Measurements from ENCODE around the gene C1QTNF9. TPM values are rescaled to one million over a fixed set of nuclear protein-coding genes. Genes with fewer than 3 reads are reported as not detected.

The C1QTNF9 gene
- total and polyA plus RNA-seq, 2 of the 8 experiments (the other 6 are each of a cell fraction or from before 2014, with no cell fraction given) = not detected

DNA sequence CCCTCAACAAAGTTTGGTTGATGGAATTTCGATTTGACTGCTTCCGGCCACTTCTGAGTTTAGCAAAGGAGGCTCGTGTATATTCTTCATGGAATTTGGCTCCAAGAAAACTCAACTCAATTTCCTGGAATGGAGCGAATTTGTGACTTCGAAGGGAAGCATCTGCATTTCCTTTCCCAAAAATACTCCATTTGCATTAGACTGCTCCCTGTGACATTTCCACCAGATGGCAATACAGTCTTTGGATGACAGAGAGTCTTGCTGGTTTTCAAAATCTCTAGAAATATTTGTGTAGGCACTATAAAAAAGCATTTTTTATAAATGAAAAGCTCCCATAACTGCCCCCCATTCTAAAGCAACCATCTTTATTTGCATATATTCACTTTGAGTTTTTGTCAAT, 4.1 kb downstream of the C1QTNF9 start:
- peak; percentile 84 for FAIRE-seq
- no peaks in the 10 kb centered on the region for H3K4me1 ChIP-seq (replicated peaks in 1 of 4; ENCODE audit: control insufficient read depth in 3 of 4, insufficient read depth in 4 of 4, low read length in 3 of 4)
- no peak overlapping the region for H3K27ac ChIP-seq (ENCODE audit: low read depth, low read length)
- no peaks in the 10 kb centered on the region for H3K79me1 ChIP-seq (ENCODE audit: low read depth, low read length)
- CTCF ChIA-PET (ENCODE audit: partially characterized antibody) = interaction anchor here (0.7 to 1.1 kb wide), 3 partner anchors 68 to 293 kb away, joined by 3 to 4 read pairs (median 3); no protein-coding TSS in a partner anchor
- H4K20me1 ChIP-seq (replicated peaks in 1 of 2; ENCODE audit: control insufficient read depth in 1 of 2, insufficient read depth in 2 of 2, low read length in 2 of 2) = no peaks in the 10 kb centered on the region
- TF ChIP-seq CREB1 (IDR thresholded peaks at IDR 0.05) = no peak
- peak; percentile 35 to 42 for TF ChIP-seq RAD21 (IDR thresholded peaks at IDR 0.05 in 1 of 2, conservative IDR thresholded peaks at IDR 0.05 in 1 of 2; ENCODE audit: low read depth in 2 of 2, low read length in 2 of 2)
- TF ChIP-seq, protein P1, sequence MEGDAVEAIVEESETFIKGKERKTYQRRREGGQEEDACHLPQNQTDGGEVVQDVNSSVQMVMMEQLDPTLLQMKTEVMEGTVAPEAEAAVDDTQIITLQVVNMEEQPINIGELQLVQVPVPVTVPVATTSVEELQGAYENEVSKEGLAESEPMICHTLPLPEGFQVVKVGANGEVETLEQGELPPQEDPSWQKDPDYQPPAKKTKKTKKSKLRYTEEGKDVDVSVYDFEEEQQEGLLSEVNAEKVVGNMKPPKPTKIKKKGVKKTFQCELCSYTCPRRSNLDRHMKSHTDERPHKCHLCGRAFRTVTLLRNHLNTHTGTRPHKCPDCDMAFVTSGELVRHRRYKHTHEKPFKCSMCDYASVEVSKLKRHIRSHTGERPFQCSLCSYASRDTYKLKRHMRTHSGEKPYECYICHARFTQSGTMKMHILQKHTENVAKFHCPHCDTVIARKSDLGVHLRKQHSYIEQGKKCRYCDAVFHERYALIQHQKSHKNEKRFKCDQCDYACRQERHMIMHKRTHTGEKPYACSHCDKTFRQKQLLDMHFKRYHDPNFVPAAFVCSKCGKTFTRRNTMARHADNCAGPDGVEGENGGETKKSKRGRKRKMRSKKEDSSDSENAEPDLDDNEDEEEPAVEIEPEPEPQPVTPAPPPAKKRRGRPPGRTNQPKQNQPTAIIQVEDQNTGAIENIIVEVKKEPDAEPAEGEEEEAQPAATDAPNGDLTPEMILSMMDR (IDR thresholded peaks at IDR 0.05; ENCODE audit: control extremely low read depth in 1 of 3, insufficient read depth in 1 of 3, low read depth in 1 of 3, low read length in 3 of 3) = peak in 1 of 3 experiments; percentile 7; a peak in 1 of 4 replicates
- H3K36me3 ChIP-seq (ENCODE audit: control insufficient read depth in 2 of 4, insufficient read depth in 4 of 4, low read length in 3 of 4) = no peaks in the 10 kb centered on the region
- H3K4ac ChIP-seq (replicated peaks; ENCODE audit: insufficient read length, low read depth, low read length) = no peak overlapping the region
- no peaks in the 10 kb centered on the region for H3K79me2 ChIP-seq (ENCODE audit: control insufficient read depth in 1 of 2, insufficient read depth in 2 of 2, low read length in 2 of 2)
- no peak overlapping the region for H2BK120ac ChIP-seq (replicated peaks; ENCODE audit: low read depth, low read length)
- H2BK20ac ChIP-seq (ENCODE audit: low read length) = no peak overlapping the region
- H4K5ac ChIP-seq (ENCODE audit: insufficient read length, low read depth, low read length) = no peak overlapping the region
- no peak overlapping the region for H3K14ac ChIP-seq (ENCODE audit: insufficient read length)
- no peak overlapping the region for H4K91ac ChIP-seq (replicated peaks; ENCODE audit: insufficient read length, low read length)
- no peaks in the 10 kb centered on the region for H3K9me3 ChIP-seq (ENCODE audit: insufficient read depth in 2 of 2, low read depth in 1 of 2, low read length in 1 of 2)
- no peak overlapping the region for H3K18ac ChIP-seq (ENCODE audit: extremely low read depth, low read length)
- no peak overlapping the region for H3K56ac ChIP-seq (replicated peaks; ENCODE audit: insufficient read length, low read depth, low read length)
- no peak overlapping the region for H2AFZ ChIP-seq (ENCODE audit: low read length)
- H2BK12ac ChIP-seq (ENCODE audit: low read depth, low read length) = no peak overlapping the region
- no peak overlapping the region for H3K4me2 ChIP-seq (ENCODE audit: insufficient read depth in 1 of 2, low read depth in 2 of 2, low read length in 2 of 2)
- H3K9ac ChIP-seq (replicated peaks in 1 of 4; ENCODE audit: extremely low read depth in 1 of 4, low read depth in 3 of 4, low read length in 3 of 4) = no peak overlapping the region
- H4K8ac ChIP-seq (ENCODE audit: extremely low read depth, insufficient read depth, low read length) = no peak overlapping the region
- no peak overlapping the region for H3K4me3 ChIP-seq (ENCODE audit: extremely low read depth in 1 of 4, insufficient read depth in 2 of 4, low read depth in 3 of 4, low read length in 4 of 4)
- H2BK5ac ChIP-seq (ENCODE audit: low read depth, low read length) = no peak overlapping the region
- POLR2A ChIA-PET (ENCODE audit: partially characterized antibody) = no interaction called here
- WGBS, 2 experiments (ENCODE audit: extremely low coverage in 1 of 2, insufficient coverage in 1 of 2, insufficient read length in 1 of 2, insufficient replicate concordance in 2 of 2, low coverage in 1 of 2, low lambda C conversion rate in 2 of 2, missing lambda C conversion rate in 1 of 2) = 82% methylated on average over 5 of the region's 5 CpGs; no CpG with 5 or more reads in 1 of the 2 experiments
- no peak overlapping the region for H2BK15ac ChIP-seq (ENCODE audit: low read length)
- H3K27me3 ChIP-seq (replicated peaks in 1 of 4; ENCODE audit: control insufficient read depth in 3 of 4, extremely low read depth in 1 of 4, insufficient read depth in 3 of 4, low read length in 3 of 4) = no peaks in the 10 kb centered on the region
- H3K23ac ChIP-seq (ENCODE audit: insufficient read length) = no peak overlapping the region
- H3K23me2 ChIP-seq (ENCODE audit: low read depth, low read length) = no peaks in the 10 kb centered on the region; the same call in 1 of the 2 replicates
- H2AK5ac ChIP-seq (ENCODE audit: low read depth, low read length) = no peak overlapping the region
- DNase-seq (ENCODE audit: low read depth in 1 of 2, low spot score in 2 of 2) = no peak
